NCI-H1417 (cell line): ENCODE results near the gene SLK.

Experiments
- DNase-seq, 3 experiments: peaks; one replicate each; lab custom pipeline; 2025; lab: John Stamatoyannopoulos, UW

The SLK gene

DNA sequence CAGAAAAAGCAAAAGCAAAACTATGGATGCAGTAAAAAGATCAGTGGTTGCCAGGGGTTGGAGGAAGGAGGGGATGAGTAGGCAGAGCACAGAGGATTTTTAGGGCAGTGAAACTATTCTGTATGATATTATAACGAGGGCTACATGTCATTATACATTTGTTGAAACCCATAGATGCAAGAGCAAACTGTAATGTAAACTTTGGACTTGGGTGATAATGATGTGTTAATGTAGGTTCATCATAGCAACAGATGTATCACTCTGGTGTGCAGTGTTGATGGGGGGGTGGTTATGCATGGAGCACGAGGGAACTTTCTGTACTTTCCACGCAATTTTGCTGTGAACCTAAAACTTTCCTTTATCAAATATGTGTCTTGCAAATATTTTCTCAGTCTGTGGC is 23.2 kb downstream of the SLK start:
- DNase-seq = no peak

GRCh38 chr10:103990531-103990930 is 23.6 kb downstream of the SLK start:
- DNase-seq = no peak

DNA sequence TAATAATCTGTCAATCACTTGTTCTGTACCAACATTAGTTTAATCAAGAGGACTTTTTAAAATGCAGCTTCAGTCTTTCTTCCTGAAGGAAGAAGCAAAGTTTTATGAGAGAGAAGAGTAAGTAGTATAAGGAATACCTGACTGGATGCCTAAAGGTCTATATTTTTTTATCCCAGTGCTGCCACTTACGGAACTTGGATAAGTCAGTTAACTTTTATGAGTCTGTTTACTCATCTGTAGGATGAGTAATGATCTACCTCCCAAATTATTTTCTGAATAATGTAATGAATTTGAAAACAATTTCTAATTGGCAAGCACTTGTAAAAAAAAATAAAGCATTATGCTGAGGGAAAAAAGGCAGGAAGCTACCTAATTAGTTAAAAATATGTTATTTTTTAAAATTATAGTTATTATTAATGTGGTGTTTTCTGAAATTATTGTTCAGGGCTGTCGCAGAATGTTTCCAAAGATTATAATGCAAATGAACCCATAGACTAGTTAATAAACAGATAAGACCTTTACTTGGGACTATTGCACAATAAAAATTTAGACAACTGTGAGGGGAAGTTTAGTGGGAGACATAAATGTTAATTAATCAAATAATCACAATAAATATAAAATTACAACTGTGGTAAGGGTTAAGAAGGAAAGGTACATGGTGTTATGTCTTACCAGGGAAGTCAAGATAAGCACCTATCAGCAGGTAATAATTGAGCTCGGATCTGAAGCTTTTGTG is 24.6 kb downstream of the SLK start:
- no peak for DNase-seq

DNA sequence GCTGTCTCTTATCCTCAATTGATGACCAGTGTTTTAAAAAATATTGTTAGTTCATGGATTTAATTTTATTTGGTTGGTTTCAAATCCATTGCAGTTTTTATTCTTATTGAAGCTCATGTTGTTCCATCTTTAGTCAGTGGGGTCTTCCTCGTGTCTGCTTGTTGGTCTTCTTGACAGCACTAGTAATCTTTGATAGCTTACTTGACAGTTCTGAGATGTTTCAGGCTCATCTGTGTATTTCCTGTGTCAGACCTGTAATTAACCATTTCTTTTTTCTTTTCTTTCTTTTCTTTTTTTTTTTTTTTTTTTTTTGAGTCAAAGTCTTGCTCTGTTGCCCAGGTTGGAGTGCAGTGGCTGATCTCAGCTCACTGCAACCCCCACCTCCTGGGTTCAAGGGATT is 28.2 kb downstream of the SLK start:
- DNase-seq = no peak

DNA sequence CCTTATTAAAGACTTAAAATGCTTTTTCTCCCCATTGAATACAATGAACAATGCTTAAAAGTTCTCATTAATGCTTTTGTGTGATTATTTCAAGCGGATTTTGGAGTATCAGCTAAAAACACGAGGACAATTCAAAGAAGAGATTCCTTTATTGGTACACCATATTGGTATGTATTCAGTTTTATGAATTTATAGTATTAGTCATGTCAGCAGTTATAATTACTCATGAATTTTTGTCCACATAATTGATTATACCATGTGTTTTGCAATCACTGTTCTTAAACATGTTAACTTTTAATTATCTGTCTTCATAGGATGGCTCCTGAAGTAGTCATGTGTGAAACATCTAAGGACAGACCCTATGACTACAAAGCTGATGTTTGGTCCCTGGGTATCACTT is 31.9 kb downstream of the SLK start:
- DNase-seq = no peak

DNA sequence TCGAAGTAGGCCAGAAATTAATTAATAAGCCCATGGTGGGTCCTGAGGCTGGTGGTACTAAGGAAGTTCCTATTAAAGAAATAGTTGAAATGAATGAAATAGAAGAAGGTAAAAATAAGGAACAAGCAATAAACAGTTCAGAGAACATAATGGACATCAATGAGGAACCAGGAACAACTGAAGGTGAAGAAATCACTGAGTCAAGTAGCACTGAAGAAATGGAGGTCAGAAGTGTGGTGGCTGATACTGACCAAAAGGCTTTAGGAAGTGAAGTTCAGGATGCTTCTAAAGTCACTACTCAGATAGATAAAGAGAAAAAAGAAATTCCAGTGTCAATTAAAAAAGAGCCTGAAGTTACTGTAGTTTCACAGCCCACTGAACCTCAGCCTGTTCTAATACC is 36.0 kb downstream of the SLK start:
- no peak for DNase-seq

- DNase-seq = no peak
Observed at GRCh38 chr10:104005172-104005863, 38.4 kb downstream of the SLK start.

GRCh38 chr10:104011904-104012303 is 45.0 kb downstream of the SLK start:
- no peak for DNase-seq

DNA sequence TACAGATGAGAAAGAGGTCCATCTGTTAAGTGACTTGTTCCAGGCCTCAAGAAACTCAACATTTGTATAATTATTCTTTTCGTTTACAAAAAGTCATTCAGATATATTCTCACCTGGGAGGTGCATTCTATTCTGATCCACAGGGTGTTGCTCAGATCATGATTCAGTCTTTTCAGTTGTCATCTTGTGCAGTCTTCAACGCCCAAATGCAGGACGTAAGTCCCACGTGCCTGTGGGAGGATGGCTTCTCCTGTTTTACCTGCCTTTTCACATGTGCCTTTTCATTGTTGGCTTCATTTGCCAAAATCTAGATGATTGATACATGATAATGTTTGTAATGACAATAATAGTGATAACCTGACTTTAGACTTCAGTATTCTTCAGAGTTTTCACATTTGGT is 46.5 kb downstream of the SLK start:
- no peak for DNase-seq

DNA sequence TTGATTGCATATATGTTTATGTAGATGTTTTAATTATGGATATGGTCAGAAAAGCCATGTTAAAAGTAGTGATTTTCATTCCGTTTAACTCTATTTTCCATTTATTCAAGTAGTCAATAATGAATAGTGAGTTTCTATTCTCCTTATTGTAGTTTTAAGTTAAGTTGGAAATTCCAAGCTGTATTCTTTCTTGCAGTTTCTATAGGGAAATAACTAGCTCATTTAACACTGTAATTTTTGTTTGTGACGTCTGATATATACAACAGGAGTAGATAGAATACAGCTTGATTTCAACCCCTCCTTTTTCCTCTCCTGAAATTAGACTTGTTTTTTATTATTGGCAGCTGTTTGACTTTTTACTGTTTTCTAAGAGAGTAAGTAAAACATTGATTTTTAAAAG is 47.2 kb downstream of the SLK start:
- DNase-seq = no peak

DNA sequence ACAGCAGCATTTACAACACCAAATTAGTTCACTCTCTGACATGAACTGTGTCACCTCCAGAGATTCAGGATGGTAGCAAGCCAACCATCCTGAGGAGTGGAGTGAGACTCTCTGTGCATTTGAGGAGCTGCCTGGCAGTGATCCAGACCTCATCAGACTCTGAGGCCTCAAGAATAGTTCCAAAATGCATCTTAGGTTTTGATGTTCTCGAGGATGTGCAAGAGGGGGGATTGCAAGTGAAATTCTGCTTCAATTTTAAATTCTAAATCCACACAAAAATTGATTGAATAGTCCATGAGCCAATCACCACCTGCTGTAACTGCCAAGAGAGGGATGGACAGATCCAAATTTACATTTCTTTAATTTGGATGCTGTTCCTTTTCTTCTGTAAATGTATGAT is 49.7 kb downstream of the SLK start:
- no peak for DNase-seq

DNA sequence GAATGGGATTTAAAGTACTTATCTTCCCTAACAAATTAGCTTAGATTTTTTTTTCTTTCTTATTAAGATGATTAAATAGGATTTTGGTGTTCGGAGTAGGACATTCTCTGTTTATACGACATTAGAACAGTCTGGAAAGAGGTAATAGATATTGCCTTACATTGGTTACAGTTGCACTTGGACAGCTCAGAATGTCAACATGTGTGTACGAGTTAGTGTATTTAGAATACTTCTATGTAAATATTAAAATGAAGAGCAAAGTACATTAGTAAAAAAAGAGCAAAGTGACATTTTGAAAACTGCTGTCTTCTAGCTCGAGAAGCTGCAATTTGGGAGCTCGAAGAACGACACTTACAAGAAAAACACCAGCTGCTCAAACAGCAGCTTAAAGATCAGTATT is 51.5 kb downstream of the SLK start:
- DNase-seq = no peak

DNA sequence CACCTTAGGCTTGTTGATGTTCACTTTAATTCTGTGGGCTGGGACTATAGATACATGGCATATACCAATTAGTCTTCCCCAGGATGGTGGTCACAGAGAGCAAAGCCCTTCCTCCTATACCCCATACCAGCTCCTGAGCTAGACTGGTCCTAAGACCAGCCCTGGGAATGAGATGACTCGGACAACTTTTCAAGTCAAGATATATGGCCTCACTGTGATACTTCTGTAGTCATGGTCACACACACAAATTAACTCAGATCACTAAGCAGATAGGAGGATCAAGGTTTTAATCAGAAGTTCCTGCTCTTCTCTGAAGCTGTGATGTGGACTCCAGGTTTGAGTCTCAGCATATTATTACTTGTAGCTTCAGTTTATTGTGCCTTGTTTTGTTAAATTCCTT is 53.1 kb downstream of the SLK start:
- DNase-seq = no peak

DNA sequence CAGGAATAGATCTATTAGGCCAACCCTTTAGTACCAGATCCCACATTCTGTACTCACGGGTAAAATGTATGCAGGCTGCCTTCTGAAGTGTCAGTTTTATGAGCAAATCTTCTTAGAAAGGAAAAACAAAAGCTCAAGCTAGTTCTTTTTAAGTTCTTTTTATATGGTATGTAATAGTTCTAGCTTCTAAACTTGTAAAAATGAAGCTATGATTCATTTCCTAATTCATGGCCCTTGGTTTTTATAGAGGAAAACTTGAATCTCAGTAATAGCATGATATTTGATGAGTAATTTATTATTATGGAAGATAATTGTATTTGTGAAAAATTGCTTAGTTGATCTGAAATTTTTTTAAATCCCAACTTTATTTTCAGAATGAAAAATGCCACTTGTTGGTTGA is 54.3 kb downstream of the SLK start:
- DNase-seq = no peak

- no peak for DNase-seq
Observed at GRCh38 chr10:104022026-104022425, 55.1 kb downstream of the SLK start.

GRCh38 chr10:104025524-104025923 is 58.6 kb downstream of the SLK start:
- DNase-seq = no peak

GRCh38 chr10:104026762-104027161 is 59.8 kb downstream of the SLK start:
- no peak for DNase-seq

DNA sequence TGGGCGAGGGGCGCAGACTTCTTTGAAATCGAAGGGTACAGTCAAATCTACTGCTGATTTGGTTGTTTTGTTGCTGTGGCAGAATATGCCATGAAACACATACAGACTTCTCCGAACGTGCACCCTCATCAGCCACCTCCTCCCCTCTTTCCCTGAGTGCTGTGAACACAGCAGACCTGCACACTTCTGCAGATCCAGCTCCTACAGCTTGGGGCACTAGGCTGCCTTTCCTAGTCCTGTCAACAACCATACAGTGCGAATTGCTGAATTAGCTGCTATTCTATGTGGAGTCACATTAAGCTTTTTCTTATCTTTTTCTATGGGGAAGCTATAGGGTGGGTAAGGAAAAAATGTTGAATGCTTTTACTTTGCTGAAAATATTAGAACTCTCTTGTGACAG is 61.2 kb downstream of the SLK start:
- peak in 1 of 3 experiments; percentile 2 for DNase-seq

GRCh38 chr10:104028823-104029520 is 62.0 kb downstream of the SLK start:
- no peak for DNase-seq

DNA sequence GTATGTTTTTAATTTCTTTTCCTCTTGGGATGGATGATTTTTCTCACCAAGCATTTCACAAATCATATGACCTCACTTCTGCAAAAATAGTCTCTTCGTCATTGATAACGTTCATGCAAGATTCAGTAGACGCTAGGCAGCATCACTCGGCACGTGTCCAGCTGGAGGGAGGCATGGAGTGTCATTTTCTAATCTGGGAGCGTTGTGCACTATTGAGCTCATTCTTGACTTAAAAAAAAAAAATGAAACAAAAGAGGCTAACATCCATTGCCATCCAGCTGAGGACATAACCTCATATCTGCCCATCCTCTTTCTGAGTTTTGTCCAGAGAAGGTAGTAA is 62.6 kb downstream of the SLK start:
- DNase-seq = no peak

DNA sequence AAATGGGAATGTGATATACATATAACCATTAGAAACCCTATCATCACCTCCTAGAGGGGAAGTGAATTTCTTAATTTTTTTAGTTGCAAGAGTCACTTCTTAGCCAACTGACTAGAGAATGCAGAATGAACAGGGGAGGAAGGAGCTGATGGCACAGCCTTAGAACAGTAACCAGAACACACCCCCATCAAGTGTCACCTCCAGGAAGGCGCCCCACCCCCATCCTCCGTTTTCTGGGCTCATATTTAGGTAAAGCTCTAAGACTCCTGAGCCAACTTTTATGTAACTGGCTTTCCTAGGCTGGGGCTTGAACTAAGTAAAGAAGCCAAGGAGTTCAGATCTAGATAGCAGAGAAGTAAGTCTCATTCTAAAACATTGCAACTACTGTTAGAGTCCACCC is 64.7 kb downstream of the SLK start:
- no peak for DNase-seq

- DNase-seq = peak in 2 of 3 experiments; percentile 8 to 49
Observed at GRCh38 chr10:104032144-104032775, 65.3 kb downstream of the SLK start.

GRCh38 chr10:104033401-104033930 is 66.5 kb downstream of the SLK start:
- DNase-seq = no peak
